SW480 (cell line): ENCODE data around the gene PC.

Experiments used
- DNase-seq: peaks from one replicate; pipeline ENCODE4 v3.0.0-alpha.2; 2016; ENCODE audit warnings: low spot score

PC gene

GRCh38 chr11:66854231-66854661 lies 103.9 kb downstream of the PC start:
- DNase-seq, result no peak

- DNase-seq, result no peak
Observed at GRCh38 chr11:66853242-66854229, 104.6 kb downstream of the PC start.

DNA sequence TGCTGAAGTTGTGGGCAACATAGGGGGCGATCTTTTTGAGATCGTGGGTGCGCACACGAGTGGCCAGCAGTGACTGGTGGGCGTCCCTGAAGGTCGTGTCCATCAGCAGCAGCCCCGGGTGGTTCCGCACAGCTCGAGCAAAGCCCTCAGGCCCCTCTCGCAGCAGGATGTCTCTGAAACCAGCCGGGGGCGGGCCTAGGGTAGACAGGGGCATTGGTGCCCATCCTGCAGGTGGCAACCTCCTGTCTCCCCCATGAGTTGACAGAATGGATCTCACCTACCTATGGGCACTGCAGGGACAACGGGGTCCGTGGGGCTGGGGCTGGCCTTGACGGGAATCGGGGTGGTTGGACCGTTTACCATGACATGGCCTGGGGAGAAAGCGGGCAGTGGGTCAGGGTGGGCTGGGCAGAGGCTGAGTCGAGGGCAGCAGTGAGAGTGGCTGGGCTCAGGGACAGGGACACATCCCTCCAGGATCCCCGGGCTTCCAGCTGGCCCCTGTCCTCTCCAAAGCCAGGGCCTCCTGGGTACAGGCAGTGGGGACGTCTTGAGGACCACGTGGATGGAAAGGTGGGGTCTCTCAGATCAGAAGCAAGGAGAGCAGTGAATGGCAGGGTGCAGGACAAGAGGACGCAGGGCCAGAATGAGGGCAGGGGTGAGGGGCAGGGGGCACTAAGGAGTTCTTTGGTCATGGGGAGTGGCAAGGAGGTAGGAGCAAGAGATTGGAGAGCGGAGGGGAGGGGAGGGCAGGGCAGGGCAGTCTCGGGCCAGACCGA lies 105.5 kb downstream of the PC start:
- DNase-seq, result no peak

GRCh38 chr11:66851698-66852465 lies 106.3 kb downstream of the PC start:
- DNase-seq, result no peak

DNA sequence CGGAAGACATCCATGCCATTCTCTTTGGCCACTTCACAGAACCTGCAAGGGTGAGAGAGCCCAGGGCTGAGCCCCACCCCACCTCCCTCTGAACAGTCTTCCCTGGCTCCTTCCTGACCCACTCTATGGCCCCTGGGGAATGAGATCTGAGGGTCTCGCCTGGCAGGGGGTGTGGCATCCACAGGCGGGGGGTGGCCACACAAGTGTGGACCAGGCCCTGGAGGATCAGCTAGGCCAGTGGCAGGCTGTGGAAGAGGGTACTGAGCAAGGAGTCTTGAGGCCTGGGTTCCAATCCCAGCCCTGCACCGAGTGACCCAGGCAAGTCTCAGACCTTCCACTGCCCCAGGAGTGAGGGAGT lies 107.0 kb downstream of the PC start:
- no peak for DNase-seq

GRCh38 chr11:66850588-66851238 lies 107.5 kb downstream of the PC start:
- DNase-seq, result no peak

- no peak for DNase-seq
Observed at GRCh38 chr11:66850235-66850587, 108.0 kb downstream of the PC start.

DNA sequence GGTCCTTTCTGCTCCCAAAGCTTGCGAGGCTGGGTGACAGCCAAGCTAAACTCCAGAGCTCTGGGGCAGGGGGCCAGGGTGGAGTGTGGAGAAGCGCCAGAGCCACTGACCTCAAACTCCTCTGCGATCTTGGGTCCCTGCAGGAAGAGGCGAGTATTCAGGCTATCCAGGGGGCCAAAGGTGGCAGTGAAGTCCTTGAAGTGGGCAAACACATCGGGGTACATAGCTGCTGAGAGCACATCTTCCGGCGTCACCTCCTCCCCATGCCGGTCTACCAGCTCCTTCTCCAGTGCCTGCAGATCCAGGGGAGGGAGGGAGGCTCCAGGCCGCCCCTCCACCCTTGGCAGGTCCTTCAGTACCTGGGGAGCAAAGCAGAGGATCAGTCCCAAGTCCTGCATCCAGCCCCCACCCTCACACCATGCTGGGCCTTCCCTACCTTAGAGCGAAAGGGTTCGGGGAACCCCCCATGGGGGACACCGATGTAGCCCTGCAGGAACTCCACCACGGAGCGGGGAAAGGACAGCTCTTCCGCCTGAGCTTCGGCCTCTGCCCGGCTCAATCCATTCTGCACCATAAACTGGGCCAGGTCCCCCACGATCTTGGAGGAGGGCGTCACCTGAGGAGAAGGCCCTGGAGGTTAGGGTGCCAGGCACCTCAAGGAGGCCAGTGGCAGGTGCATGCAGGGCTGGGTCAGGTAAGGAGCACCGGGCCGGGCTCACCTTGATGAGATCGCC lies 108.5 kb downstream of the PC start:
- DNase-seq, result no peak

GRCh38 chr11:66848671-66849500 lies 109.3 kb downstream of the PC start:
- DNase-seq, result no peak

GRCh38 chr11:66847461-66848232 lies 110.5 kb downstream of the PC start:
- no peak for DNase-seq

DNA sequence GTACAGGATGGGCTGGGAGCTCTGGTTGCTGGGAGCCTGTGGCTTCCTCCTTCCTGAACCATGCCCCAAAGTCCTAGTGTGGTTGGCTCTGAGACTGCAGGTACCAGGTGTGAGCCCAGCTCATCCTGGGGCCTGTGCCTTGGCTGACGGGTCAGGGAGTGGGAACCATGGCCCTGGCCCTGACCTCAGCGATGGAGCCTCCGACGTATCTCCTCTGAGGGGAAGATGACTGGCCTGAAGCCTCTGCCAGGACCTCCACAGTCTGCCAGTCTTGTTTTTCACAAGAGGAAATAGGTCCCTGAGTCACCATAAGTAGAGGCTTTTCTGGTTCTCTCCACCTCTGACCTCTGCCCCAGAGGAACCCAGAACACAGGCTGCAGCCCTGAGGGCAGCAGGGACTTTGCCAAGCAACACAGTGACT lies 111.5 kb downstream of the PC start:
- no peak for DNase-seq

GRCh38 chr11:66845876-66846212 lies 112.3 kb downstream of the PC start:
- no peak for DNase-seq

- DNase-seq, result no peak
Observed at GRCh38 chr11:66845143-66845875, 112.9 kb downstream of the PC start.

DNA sequence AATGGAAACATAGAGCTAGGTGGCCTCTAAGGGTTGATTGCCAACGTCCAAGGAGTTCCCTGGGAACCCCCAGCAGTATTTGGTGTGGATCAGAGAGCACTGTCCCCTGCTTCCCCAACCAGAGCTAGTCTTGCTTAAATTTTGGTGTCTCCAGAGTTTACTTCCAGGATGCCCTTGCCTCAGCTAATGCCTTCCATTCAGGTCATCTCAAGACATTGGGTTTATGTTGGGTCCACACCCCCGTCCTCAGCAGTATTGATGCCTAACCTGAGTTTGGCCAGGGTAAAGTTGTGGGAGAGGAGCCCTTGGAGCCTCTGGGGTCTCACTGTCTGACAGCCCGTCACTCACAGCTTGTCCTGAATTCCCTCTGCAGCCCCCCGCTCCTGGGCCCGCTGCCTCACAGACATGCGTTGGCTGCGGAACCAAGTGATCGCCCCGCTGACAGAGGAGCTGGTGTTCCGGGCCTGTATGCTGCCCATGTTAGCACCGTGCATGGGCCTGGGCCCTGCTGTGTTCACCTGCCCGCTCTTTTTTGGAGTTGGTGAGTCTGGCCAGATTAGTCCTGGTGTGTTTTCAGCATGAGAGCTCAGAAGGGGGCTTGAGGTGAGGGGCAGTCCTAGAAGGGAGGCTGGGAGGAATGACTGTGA lies 113.6 kb downstream of the PC start:
- no peak for DNase-seq

DNA sequence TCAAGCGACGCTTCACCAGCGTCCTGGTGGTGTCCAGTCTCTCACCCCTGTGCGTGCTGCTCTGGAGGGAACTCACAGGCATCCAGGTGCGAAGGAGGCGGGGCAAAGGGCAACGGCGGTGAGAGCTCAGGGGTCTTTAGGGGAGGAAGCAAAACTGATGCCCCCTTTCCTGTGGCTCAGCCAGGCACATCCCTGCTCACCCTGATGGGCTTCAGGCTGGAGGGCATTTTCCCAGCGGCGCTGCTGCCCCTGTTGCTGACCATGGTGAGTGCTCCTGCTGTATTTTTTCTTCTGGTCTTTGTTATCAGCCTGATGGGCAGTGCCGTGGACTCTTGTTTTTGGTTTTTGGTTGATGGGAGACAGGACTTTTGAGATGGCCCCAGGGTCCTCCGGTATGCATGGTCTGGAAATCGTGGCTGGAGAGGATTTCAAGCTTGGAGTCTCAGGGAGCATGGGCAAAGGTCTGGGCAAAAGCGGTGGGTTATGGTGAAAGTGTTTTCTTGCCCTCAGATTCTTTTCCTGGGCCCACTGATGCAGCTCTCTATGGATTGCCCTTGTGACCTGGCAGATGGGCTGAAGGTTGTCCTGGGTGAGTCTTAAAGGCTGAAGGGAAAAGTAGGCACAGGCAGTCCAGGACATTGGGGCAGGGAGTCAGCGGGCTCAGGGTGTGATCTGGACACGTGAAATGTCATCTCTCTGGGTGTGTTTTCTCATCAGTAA lies 114.2 kb downstream of the PC start:
- no peak for DNase-seq

- DNase-seq, result peak; percentile 87
Observed at GRCh38 chr11:66842896-66843775, 115.0 kb downstream of the PC start, which contains the start of gene RCE1. Gene RCE1, plus strand, starts transcription at chr11:66843441. Its CDS starts 15 bp downstream, at chr11:66843456.

- no peak for DNase-seq
Observed at GRCh38 chr11:66842501-66842895, 115.7 kb downstream of the PC start.
